COR-L47 (cell line): Measurements from ENCODE around the gene INO80C.

Source experiments
- DNase-seq: peaks from one replicate; lab custom pipeline; 2025; lab: John Stamatoyannopoulos, UW

The INO80C gene, protein sequence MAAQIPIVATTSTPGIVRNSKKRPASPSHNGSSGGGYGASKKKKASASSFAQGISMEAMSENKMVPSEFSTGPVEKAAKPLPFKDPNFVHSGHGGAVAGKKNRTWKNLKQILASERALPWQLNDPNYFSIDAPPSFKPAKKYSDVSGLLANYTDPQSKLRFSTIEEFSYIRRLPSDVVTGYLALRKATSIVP

DNA sequence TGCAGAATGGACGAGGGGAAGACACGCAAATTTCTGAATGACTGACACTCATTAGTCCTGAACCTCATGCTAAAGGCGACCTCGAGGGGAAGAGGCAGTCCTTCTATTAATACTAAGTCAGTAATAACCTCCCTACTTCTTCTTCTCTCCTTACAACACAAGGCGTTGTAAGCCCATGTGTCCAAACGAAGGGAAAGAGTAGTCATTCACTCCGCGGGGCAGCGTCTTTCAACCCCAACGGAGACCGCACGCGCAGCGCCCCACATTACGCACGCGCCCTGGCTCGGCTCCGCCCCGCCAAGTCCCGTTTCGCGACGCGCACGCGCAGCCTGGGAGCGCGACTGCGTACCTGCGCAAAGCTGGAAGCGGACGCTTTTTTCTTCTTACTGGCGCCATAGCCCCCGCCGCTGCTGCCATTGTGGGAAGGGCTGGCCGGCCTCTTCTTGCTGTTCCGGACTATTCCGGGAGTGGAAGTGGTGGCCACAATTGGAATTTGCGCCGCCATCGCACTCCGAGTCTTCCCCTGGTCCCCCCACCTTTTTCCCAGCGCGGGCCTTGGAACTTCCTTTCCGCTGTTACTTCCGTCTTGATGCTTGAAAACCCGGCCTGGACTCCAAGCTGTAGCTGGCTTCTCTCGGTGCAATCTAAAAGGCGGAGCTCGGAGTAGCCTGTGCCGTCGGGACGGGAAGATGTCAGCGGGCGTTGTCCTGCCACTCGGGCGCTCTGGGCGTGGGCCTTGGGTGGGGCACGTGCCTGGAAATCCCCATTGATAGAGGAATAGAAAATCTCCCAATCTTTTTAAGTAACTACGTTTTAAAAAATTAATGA lies at the start of gene INO80C:
Gene INO80C, minus strand, starts transcription at position 591 of the 828 bp plus-strand sequence. Its CDS starts 86 bp downstream, at position 505.
- peak; percentile 97 for DNase-seq

DNA sequence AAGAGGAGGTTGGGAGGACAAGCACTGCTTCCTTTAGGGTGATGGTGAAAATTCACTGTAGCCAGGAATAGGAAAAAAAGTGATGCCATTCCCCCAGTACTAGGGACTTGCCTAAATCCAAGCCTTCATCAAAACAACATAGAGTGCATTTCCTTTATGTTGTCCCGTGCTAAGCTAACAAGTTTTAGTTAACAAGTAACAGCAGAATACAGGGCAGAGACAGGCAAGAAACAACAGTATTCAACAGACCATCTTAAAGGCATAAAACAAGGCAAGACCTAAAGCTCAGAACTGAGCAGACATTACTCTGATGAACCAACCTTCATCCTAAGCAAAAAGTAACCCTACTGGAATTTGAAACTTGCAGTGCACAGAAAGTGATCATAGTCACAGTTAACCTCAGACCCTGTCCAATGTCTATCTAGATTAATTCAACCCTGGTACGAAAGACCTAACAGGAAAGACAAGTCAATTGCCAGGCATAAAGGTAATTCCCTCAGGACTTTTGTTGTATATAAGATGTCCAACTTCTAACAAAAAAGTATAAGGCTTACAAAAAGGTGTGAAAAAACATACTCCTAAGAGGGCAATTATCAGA lies 49.3 kb upstream of the INO80C start:
- DNase-seq = no peak

DNA sequence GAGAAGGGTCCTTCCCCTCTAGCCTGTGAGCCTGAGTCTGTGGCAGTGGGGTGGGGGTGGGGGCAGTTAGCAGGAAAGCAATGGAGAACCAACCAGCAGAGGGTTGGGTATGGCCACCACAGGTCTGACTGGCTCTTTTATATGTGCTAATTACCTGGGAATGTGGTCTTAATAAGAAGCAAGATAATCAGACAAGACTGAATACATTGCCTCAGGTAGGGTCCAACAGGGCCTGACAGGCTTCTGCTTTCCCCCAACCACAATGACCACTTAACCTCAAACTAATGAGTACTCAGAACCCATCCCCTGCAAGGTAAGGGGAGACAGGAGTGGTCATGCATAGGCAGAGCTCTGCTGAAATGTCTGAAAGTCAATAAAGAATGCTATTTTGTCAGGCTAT lies 44.6 kb upstream of the INO80C start:
- DNase-seq = no peak

DNA sequence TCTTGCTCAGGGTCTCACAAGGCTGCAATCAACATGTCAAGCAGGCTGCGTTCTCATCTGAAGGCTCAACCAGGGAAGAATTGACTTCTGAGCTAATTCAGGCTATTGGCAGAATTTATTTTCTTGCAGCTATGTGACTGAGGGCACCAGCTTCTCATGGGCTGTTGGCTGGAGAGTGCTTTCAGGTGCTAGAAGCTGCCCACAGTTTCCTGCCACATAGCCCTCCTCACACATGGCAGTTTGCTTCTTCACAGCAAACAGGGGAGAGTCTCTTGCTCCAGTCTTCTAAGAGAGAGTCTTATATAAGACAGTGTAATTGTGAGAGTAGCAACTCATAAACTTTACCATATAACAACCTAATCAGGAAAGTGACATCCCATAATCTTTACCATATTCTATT lies 37.5 kb upstream of the INO80C start:
- no peak for DNase-seq

DNA sequence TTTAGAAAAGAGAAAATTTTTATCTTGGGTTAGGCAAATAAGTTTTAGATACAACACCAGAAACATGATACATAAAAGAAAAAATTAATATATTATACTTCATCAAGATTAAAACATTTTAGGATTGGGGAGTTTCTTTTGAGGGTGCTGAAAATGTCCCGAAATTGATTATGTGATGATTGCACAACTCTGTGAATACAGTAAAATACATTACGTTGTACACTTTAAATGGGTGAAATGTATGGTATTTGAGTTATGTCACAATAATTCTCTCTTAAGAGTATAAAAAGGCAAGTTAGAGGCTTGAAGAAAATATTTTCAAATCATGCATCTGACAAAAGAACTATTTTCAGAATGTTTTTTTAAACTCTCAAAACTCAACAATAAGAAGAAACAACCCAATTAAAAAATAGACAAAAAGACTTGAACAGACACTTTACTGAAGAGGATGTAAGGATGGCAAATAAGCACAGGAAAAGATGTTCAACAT lies 36.2 kb upstream of the INO80C start:
- no peak for DNase-seq

DNA sequence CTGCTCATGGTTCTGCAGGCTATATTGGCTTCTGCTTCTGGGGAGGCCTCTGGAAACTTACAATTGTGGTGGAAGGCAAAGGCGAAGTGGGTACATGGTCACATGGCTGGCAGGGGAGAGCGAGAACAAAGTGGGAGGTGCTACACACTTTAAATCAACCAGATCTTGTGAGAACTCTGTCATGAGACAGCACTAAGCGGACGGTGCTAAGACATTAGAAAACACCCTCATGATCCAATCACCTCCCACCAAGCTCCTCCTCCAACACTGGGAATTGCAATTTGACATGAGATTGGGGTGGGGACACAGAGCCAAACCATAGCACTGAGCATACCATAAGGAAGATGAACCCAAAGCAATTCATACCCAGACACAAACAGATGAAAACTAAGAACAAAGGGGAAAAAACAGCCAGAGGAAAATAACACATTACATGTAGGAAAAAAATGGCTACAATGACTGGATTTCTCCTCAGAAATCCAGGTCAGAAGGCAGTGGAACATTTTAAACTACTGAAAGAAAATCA lies 31.1 kb upstream of the INO80C start:
- DNase-seq = no peak

DNA sequence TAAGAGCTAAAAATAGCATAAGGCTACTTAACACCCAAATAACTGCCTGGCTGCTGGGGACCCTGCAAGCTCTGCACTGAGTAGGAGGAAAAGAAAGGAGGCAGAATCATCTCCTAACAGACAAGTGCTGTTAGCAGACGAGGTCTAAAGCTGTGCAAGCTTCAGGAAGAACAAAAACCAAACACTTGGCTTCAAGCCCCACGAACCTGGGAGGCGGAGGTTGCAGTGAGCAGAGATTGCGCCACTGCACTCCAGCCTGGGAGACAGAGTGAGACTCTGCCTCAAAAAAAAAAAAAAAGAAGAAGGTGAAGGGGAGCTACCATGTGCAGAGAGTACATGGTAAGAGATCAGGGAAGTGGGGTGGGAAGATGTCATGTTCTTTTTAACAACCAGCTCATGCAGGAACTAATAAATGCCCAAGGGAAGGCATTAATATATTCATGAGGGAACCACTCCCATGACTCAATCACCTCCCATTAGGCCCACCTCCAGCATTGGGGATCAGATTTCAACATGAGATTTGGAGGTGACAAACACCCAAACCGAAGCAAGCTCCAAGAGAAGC lies 28.8 kb upstream of the INO80C start:
- DNase-seq = no peak

DNA sequence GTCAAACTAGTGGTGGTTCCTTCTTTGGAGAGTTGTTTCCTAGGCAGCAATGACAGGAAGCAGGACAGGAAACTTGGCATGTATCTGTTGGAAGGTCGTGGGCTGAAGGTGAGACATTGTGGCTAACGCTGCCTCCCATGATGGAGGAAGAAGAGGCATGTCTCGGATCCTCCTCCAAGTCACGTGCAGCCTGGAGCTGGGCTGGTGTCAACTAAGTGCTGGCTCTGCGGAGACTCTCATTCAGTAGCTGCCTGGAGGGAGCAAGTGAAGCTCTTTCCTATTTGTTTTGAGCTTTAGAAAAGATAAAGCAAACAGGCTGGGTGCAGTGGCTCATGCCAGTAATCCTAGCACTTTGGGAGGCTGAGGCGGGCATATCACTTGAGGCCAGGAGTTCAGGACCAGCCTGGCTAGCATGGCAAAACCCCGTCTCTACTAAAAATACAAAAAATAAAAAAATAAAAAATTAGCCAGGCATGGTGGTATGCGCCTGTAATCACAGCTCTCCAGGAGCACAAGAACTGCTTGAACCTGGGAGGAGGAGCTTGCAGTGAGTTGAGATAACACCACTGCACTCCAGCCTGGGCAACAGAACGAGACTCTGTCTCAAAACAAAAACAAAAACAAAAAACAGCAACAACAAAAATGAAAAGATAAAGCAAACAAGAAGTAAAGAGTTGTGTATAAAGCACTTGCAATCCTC lies 28.2 kb upstream of the INO80C start:
- no peak for DNase-seq

DNA sequence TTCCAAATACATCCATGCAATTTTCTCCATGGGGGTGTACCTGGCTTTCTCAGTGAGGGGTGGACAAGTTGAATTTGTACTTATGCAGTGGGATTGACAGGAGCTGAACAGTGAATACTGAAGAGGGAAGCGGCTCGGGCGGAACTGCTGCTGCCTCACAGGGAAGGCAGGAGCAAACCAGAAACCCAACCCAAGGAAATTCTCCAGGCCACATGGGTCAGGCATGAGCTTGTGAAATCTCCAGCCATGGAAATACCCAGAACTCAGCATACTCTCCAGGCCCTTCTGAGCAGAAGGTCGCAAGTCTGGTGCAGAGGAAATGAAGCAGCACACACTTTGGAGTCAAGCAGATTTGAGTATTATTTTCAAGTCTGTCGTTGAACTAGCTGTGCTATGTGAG lies 26.5 kb upstream of the INO80C start:
- no peak for DNase-seq

DNA sequence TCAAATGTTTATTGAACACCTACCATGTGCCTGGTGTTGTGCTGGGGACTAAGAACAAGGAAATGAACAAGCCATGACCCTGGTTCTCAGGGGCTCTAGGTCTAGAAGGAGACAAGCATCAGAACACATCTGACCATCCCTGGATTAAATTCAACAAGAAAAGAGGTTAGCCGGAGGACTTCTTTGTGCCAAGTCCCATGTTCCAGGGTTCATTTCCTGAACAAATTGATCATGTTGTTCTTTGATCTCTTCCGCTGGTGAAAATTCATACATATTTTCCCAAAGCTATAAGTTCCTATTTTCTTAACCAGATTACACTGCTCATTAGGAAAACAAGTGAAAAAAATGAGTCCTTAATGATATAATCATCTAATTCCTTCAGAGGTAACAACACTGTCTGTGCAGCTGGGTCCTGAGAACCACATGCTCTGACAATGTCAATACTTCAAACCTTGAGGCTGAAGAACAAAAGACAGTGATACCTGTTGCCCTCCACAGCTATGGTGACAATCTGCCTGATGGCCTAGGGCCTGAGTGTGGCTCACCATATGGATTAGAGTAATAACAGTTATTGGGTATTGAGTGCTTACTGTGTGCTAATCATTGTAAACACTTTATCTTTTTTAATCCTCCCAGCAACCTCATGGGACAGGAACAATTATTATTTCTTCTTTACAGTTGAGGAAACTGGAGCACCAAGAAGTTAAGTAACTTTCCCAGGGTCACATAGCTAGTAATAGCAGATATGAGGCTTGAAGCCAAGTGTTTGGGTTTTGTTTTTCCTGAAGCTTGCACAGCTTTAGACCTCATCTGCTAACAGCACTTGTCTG lies 24.6 kb upstream of the INO80C start:
- no peak for DNase-seq

DNA sequence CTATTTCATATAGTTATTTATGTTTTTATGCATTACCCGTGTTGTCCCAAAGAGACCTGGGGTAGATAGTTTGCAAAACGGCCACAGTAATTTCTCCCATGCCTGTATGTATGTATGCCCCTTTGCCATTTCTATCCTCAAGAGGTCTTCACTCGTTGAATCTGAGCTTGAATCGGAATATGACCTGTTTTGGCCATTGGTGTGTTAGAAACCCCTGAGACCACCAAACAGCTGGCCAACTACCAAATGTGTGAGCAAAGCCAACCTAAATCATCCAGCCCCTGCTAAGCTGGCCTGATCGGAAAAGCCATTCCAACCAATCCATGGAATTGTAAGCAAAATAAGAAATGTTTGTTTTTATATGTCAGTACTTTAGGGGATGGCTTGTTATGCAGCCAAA lies 23.4 kb upstream of the INO80C start:
- DNase-seq = no peak

DNA sequence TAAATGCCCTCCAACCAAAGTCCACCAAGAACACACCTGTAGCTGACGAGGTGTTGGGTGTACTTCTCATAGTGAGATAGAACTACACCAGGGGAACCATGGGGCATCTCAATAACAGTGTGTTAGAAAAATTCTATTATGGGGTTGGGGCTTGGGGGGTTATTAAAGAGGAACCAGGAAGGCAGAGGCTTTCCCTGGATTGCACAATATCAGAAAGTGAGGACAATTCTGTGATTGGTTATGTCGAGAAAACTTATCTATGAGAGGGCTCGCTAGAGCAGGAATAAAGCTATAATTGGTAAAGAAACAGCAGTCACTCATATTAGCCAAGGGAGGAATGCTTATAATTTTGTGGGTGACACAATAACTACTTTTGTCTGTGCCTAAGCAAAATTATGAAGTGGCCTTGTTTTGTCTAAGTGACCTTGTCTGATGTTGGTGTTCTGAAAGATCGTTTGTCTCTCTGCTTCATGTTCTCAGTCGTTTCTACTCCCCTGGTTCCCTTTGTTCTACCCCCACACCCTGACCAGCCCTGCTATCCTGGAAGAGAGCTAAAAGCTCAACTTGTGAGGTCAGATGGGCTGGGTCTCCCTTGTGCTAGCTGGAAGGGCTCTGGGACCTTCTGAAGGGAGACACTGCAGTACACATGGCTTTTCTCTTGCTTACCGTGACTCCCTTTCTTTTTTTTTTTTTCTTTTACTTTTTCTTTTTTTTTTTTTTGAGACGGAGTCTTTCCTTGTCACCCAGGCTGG lies 21.6 kb upstream of the INO80C start:
- no peak for DNase-seq

DNA sequence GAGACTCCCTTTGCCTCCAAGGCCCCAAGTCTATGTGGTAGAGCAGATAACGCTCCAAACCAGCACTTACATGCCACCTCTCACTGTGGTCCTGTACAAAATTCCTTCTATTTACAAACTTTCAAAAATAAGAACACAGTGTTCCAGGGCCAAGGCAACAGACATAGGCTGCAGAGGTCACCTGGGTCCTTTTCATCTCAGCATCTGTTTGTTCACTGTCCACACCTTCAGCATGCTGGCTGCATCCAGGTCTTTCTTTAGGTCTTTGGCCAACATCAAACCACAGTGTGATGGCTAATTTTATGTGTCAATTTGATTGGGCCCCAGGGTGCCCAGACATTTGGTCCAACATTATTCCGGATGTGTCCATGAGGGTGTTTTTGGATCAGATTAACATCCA lies 20.0 kb upstream of the INO80C start:
- DNase-seq = no peak

DNA sequence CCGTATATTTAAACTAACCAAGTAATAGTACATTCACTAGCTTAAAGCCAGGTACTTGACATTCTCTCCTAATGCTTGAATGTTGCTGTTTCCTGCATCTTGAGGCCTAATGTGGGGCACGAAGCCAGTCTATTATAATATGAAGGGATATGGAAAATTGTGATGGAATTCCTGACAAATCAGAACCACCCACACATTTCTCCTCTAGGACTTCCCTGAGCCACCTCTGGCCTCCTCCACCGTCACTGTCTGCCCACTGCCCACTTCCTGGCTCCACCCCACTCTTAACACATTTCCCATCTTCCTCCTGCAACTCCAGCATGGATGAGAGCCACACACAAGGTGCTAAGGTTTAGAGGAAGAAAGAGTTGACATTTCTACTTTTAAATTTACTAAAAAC lies 19.0 kb upstream of the INO80C start:
- no peak for DNase-seq

DNA sequence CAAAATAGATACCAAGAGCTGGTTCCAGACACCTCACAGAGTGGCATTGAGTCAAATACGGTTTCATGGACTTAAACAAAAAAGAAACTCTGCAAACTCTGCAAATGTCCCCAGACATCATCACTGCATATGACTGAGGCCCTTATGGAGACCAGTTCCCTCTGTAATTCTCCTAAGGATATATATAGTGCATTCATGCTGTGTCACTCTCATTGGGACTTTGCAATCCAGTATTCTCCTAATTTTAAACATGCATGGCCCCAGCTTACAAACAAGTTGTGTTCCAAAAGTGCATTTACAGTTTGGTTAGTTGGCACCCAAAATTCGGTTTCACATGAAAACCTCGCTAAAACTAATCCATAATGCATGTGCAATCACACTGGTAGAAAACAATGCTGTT lies 18.6 kb upstream of the INO80C start:
- no peak for DNase-seq

DNA sequence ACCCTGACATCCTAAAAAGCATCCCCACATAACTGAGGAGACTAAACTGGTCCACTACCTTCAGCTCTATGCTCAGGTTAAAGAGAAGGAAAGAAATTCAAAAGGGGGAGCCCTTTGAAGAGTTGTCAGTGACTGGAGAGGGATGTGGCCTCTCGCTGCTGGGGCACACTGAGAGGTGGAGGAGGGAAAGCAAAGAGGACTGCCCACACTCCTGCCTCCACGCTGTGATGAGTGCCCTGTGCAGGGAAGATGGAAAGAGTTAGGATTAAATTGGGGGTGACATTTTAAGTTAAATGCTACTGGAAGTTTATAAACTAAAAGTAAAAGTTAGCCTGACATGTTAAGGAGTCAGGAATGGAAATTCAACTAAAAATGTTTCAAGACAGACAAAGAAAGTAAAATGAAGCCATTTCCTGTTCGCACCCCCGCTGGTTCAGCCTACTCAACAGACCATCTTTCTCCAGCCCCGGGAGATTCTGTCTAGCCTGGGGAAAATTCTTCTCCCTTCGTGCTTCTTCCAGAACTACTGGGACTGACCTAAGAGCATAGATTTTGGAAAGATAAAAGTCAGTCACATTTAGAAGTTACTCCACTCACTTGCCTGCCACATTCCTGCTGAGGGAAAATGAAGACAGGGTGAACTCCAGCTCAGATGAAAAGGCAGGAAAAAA lies 17.8 kb upstream of the INO80C start:
- no peak for DNase-seq

DNA sequence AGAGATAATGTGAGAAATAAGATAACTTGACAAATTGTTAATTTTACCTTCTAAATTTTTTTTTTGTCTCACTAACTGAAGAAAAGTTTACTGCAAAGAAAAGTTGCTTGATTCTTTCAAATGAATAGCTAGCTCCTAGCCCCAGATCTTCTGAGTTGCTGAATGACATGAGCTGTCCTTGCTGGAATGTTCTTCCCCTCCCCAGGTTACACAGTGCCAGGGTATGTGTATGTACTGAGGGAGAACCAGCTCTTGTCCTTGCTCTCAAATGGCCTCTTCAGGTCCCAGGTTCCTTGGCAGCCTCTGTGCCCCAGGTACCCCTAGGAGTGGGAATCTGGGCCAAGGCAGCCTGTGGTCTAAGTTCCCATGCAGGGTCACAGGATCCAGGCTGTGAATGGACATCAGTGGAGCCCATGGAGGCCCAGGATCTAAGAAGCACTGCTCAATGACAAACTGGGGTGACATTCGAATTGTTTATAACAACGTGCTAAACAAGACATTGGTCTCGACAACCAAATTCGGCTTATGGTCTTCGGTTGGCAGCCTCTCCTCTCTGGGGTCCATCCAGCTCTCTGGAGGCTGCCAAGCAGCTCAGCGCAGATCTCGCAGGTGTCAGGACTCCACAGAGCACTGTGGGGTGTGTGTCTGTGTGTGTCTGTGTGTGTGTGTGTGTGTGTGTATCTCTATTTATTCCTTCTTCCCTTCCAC lies 17.1 kb upstream of the INO80C start:
- no peak for DNase-seq

DNA sequence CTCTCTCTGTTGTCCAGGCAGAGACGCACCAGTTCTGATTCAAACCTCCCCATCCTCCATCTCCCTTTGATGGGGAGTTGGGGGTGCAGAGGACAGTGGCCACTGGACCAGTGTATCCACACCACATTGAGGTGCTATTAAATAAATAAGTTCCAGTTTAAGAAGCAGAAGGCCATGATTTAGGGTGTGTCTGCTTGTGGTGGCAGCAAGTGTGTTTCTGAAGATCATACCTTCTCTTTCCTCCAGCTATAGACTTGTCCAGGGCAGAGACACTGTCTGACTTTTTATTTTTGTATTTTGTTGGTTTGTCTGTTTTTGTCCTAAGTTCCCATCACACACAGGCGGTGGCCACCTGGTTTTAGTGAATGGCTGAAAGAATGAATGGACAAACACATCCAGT lies 16.5 kb upstream of the INO80C start:
- DNase-seq = no peak
